ENCODE measurements around the gene ATP6AP1. TPM values are rescaled to one million over a fixed set of nuclear protein-coding genes. Genes with fewer than 3 reads are reported as not detected.

The ATP6AP1 gene
- total RNA-seq, 1 donor from 2014 or later: 52.6 TPM

DNA sequence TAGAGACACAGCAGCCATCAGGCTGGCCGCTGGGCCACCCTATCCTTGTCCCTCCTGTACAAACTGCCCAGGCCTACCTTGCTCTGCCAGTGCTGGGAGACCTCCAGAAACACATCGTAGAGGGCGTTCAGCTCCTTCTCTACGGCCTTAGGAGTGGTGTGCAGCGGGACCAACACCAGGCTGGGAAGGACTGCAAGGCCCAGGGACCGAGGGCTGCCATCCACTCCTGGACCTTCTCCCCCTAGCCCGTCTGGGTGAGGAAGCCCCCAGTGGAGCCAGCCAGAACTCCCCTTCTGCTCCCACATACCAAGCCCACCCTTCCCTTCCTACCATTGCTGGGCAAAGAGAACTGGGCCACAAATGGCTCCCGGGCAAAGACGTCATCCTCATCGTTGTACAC lies 25.3 kb upstream of the ATP6AP1 start:
- Histone ChIP-seq H3K4me3 (no peak overlapping the region), H3K27ac (no peak overlapping the region), H3K27me3 (no peaks in the 10 kb centered on the region), H3K4me1 (peaks cover 0 to 8% of the 10 kb centered on the region in 2 donors), H3K9me3 (no peaks in the 10 kb centered on the region), H3K36me3 (peaks cover 10 to 19% of the 10 kb centered on the region in 2 donors)
- intact Hi-C loops (cut with DNase I): no loop called here
- peak in 1 of 2 donors; percentile 58 for DNase-seq (ENCODE audit: low spot score in 2 of 2)
- TF ChIP-seq, protein P1, sequence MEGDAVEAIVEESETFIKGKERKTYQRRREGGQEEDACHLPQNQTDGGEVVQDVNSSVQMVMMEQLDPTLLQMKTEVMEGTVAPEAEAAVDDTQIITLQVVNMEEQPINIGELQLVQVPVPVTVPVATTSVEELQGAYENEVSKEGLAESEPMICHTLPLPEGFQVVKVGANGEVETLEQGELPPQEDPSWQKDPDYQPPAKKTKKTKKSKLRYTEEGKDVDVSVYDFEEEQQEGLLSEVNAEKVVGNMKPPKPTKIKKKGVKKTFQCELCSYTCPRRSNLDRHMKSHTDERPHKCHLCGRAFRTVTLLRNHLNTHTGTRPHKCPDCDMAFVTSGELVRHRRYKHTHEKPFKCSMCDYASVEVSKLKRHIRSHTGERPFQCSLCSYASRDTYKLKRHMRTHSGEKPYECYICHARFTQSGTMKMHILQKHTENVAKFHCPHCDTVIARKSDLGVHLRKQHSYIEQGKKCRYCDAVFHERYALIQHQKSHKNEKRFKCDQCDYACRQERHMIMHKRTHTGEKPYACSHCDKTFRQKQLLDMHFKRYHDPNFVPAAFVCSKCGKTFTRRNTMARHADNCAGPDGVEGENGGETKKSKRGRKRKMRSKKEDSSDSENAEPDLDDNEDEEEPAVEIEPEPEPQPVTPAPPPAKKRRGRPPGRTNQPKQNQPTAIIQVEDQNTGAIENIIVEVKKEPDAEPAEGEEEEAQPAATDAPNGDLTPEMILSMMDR (IDR thresholded peaks at IDR 0.05): no peak

DNA sequence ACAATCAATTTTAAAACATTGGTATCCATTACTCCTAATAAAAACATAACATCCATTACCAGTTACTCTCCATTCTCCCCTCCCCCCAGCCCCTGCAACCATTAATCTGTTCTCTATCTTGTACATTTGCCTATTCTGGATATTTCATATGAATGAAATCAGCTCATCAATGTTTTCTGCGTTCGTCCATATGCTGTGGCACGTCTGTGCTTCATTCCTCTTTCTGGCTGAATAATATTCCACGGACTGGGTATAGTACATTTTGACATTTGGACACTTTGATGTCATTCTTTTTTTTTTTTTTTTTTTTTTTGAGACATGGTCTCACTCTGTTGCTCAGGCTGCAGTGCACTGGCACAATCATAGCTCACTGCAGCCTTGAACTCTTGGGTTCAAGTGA lies 24.6 kb upstream of the ATP6AP1 start:
- Histone ChIP-seq H3K27me3 (no peaks in the 10 kb centered on the region), H3K9me3 (no peaks in the 10 kb centered on the region), H3K27ac (no peak overlapping the region), H3K36me3 (peaks cover 10 to 19% of the 10 kb centered on the region in 2 donors), H3K4me3 (no peak overlapping the region), H3K4me1 (peaks cover 0 to 11% of the 10 kb centered on the region in 2 donors)
- DNase-seq (ENCODE audit: low spot score in 2 of 2): no peak
- intact Hi-C loops (cut with DNase I): no loop called here
- TF ChIP-seq, protein P1 (IDR thresholded peaks at IDR 0.05): no peak

DNA sequence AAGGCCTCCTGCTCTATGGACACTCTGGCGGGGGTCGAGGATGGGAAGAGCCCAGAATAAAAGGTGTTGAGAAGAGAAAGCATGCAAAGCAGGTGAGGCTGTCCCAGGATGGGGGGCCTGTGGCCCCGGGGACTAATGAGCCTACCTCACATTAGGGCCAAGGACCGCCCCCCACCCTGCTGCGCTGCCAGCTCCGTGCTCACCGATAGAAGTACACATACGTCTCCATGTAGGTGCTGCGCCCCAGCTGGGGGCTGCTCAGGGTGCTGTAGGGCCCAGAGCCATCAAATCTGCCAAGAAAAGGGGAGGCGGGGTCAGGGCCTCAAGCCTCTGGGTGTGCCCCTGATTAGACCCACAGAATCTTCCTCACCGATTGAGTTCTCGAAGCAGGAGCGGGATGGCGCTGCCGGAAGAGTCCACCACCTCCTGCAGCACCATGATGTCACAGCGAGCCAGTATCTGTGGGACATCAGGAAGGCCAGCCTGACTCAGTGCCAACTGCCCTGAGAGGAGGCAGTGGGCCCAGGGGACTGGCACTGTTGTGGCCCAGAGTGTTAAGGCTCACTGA lies 23.8 kb upstream of the ATP6AP1 start:
- DNase-seq (ENCODE audit: low spot score in 2 of 2): peak in 1 of 2 donors; percentile 62
- Histone ChIP-seq H3K27ac (no peak overlapping the region), H3K4me1 (peaks cover 0 to 13% of the 10 kb centered on the region in 2 donors), H3K27me3 (no peaks in the 10 kb centered on the region), H3K4me3 (no peak overlapping the region), H3K36me3 (peaks cover 6 to 12% of the 10 kb centered on the region in 2 donors), H3K9me3 (no peaks in the 10 kb centered on the region)
- TF ChIP-seq, protein P1 (IDR thresholded peaks at IDR 0.05): no peak
- intact Hi-C loops (cut with DNase I): loop anchor here (5.0 kb wide), 1 partner anchor 38 kb away; the partner anchor contains the start of gene FAM50A

DNA sequence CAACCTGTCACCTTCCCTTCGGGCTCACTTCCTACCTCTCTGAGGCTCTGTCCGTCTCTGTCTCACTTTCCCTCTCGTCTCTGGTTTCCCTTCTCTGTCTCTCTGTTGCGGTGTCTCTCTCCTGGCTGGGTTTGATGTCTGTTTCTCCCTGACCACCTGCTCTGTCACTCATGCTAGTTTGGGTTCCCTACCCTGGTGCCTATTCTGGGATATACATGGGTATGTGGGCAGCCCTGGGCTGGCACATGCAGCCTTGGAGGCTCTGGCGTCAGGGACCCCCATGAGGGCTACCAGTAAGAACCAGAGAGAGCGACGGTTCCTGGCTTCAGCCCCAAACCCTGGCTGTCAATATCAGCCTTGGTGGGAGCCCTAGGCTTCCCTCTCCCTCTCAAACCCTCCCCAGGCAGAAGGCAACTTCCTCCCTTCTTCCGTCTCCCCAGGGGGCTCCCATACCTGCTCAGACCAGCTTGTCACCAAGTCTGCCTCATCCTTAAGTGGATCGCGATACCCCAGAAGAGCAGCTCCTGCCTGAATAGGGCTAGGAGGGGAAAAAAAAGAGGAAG lies 19.7 kb upstream of the ATP6AP1 start:
- peak in 1 of 2 donors; percentile 63 for DNase-seq (ENCODE audit: low spot score in 2 of 2)
- H3K4me3 ChIP-seq: peak overlapping the region; percentile 27 to 58
- no peaks in the 10 kb centered on the region for H3K9me3 ChIP-seq
- TF ChIP-seq, protein P1 (IDR thresholded peaks at IDR 0.05): no peak
- H3K27ac ChIP-seq: peak overlapping the region; percentile 85 to 88
- intact Hi-C loops (cut with DNase I): loop anchor here (5.0 kb wide), 1 partner anchor 34 kb away; the partner anchor contains the start of gene FAM50A
- peaks cover 0 to 9% of the 10 kb centered on the region in 2 donors for H3K4me1 ChIP-seq
- H3K36me3 ChIP-seq: peaks cover 0 to 3% of the 10 kb centered on the region in 2 donors
- no peaks in the 10 kb centered on the region for H3K27me3 ChIP-seq

DNA sequence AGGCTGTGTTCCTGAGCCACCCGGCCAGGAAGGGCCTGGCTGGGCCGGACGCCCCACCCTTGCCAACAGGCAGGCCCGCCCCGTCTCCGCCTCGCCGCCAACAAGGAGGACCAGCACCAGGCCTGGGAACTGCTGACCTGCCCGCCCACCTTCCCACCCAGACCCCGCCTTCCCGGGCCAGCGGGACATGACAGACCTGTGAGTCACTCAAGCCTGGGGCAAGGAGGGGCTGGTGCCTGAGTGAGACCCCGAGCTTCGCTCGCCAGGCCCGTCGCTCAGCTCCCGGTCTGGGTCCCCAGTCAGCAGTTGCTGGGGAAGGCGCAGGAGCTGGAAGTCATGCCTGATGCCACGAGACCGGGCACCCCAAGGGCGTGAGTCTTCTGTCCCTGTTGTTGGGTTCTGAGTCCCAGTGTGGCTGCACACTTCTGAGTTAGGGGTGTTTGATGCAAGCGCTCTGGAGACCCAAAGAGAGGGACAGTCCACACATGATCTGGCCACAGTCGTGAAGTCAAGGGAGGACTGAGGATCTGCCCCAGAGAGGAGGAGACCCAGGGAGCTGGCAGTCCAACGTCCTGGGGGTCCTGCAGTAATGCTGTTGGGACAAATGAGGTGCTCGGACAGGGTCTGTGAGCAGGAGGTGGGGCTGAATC lies 19.1 kb upstream of the ATP6AP1 start, which contains the start of gene DNASE1L1:
Gene DNASE1L1, minus strand, starts transcription at position 33 of the 650 bp plus-strand sequence. CDS start 3,686 bp downstream, outside the sequence.
- no peaks in the 10 kb centered on the region for H3K9me3 ChIP-seq
- peaks cover 0 to 9% of the 10 kb centered on the region in 2 donors for H3K4me1 ChIP-seq
- TF ChIP-seq, protein P1 (IDR thresholded peaks at IDR 0.05): no peak
- H3K4me3 ChIP-seq: peak within 1 kb of the TSS; percentile 27 to 58
- peaks cover 3% of the 10 kb centered on the region in 2 donors for H3K36me3 ChIP-seq
- intact Hi-C loops (cut with DNase I): loop anchor here (5.0 kb wide), 1 partner anchor 33 kb away; the partner anchor contains the start of gene FAM50A
- peak within 1 kb of the TSS; percentile 85 to 88 for H3K27ac ChIP-seq
- H3K27me3 ChIP-seq: no peaks in the 10 kb centered on the region
- DNase-seq (ENCODE audit: low spot score in 2 of 2): peak; percentile 89 to 96

All from ascending aorta (tissue), 2 donors.